GM12872 (cell line): ENCODE results near the gene SLC38A3.

Source experiments
- TF ChIP-seq, protein P1 (sequence below): IDR thresholded peaks from 3 replicates; pipeline ENCODE4 v1.5.1; 2011; ENCODE audit warnings: low read depth, mild to moderate bottlenecking, low read length, moderate library complexity; ENCODE audit not compliant: insufficient read depth

The SLC38A3 gene

DNA sequence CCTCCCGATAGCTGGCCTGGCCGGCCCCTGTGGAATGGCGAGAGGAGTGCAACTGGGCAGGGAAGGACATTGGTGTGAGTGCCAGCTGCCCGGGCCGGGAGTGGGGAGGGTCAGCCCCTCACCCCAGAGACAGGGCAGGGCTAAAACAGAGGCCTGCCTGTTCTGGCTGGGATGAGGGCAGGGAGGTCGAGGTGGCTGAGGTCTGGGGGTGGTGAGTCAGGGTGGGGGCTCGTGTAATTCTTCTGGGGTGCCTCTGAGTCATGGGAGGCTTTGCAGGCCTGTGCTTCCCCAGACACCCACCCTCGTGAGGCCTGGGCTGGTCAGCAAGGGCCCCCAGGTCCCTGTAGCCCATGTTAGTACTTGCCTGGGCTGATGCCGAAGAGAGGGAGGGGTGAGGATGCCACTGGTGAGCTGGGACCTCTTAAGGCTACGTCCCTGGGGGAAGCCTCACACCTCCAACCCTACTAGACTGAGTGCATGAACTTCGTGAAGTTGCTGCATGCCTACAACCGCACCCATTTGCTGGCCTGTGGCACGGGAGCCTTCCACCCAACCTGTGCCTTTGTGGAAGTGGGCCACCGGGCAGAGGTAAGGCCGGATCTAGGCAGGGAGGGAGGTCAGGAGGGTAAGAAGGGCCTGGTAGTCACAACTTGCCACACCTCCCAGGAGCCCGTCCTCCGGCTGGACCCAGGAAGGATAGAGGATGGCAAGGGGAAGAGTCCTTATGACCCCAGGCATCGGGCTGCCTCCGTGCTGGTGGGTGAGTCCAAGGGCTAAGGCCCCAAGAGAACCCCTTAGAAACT lies 65.6 kb downstream of the SLC38A3 start:
- TF ChIP-seq, protein P1, sequence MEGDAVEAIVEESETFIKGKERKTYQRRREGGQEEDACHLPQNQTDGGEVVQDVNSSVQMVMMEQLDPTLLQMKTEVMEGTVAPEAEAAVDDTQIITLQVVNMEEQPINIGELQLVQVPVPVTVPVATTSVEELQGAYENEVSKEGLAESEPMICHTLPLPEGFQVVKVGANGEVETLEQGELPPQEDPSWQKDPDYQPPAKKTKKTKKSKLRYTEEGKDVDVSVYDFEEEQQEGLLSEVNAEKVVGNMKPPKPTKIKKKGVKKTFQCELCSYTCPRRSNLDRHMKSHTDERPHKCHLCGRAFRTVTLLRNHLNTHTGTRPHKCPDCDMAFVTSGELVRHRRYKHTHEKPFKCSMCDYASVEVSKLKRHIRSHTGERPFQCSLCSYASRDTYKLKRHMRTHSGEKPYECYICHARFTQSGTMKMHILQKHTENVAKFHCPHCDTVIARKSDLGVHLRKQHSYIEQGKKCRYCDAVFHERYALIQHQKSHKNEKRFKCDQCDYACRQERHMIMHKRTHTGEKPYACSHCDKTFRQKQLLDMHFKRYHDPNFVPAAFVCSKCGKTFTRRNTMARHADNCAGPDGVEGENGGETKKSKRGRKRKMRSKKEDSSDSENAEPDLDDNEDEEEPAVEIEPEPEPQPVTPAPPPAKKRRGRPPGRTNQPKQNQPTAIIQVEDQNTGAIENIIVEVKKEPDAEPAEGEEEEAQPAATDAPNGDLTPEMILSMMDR, result no peak
